SK-N-SH (cell line): ENCODE results near the gene PRR35.
A peak's percentile ranks its signal among the peaks of the same experiment; 100 is the strongest.

Experiments
- CHD2 ChIP-seq: fragments of 150-350 bp; IDR thresholded peaks from 2 replicates; pipeline ENCODE4 v1.6.1; 2018; ENCODE audit warnings: low read length; ENCODE audit not compliant: partially characterized antibody
- ELF1 ChIP-seq: IDR thresholded peaks from 2 replicates; pipeline ENCODE4 v1.4.0; 2012
- EP300 ChIP-seq, 2 experiments: IDR thresholded peaks; 2 replicates each; pipeline versions ENCODE4 v1.4.0 to v1.6.1; 2012; ENCODE audit warnings: borderline replicate concordance in 1 of 2, low read depth in 1 of 2, low read length in 1 of 2
- GATA2 ChIP-seq: sonication (generic); formaldehyde crosslinking; IDR thresholded peaks from 2 replicates; pipeline ENCODE4 v1.5.0; 2020; ENCODE audit warnings: mild to moderate bottlenecking, missing genetic modification reagents
- JUND ChIP-seq: IDR thresholded peaks from 2 replicates; pipeline ENCODE4 v1.4.0; 2012
- POLR2AphosphoS5 ChIP-seq: IDR thresholded peaks from 2 replicates; pipeline ENCODE4 v1.6.1; 2012; ENCODE audit warnings: low read depth, low read length
- RAD21 ChIP-seq: IDR thresholded peaks from 2 replicates; pipeline ENCODE4 v1.6.1; 2012; ENCODE audit warnings: mild to moderate bottlenecking, low read length
- TAF1 ChIP-seq: IDR thresholded peaks from 2 replicates; pipeline ENCODE4 v1.6.1; 2012; ENCODE audit warnings: low read depth, mild to moderate bottlenecking, low read length, moderate library complexity, borderline replicate concordance
- TF ChIP-seq, protein P1 (sequence below): fragments of 200-600 bp; sonication (generic); IDR thresholded peaks from 2 replicates; pipeline ENCODE4 v1.6.1; 2017; ENCODE audit warnings: antibody characterized with exemption, mild to moderate bottlenecking, moderate library complexity

DNA sequence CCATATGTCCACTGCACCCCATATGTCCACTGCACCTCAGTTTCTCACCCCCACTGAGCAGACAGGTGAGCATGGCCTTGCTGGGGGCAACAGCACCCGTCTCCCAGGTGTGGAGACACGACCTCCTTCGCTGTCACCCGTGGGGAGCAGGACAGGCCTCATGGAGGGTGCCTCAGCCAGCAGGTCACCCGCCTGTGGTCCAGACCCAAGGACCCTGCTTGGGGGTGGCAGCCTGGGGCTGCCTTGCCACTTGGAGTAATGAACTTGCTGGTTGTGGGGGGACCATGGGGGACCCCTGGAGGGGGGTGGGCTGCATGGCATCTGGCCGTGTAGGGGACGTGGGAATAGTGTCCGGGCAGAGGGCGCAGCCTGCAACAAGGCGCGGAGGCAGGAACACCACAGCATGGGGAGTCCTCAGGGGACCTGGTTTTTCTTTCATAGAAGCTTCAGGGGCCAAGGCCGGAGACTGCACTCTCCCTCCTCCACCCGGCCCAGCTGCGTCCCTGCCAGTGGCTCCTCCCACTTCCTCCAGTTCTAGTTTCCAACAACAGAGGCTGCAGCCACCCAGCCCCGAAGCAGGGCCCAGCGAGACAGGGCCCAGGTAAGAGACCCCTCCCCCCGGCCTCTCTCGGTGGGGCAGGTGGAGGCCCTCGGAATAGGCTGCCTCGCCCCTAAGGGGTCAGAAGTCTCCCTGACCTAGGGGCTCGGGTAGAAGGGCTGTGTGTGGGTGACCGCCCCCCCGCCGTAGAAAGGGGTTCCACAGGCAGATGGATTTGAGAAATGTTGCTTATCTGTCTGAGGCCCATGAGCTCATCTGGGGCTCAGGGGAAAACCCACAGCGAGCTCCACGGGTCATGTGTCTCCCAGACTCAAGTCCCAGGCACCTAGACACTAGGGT, 6.5 kb downstream of the PRR35 start, which contains the start of gene NHLRC4:
- TF ChIP-seq, protein P1, sequence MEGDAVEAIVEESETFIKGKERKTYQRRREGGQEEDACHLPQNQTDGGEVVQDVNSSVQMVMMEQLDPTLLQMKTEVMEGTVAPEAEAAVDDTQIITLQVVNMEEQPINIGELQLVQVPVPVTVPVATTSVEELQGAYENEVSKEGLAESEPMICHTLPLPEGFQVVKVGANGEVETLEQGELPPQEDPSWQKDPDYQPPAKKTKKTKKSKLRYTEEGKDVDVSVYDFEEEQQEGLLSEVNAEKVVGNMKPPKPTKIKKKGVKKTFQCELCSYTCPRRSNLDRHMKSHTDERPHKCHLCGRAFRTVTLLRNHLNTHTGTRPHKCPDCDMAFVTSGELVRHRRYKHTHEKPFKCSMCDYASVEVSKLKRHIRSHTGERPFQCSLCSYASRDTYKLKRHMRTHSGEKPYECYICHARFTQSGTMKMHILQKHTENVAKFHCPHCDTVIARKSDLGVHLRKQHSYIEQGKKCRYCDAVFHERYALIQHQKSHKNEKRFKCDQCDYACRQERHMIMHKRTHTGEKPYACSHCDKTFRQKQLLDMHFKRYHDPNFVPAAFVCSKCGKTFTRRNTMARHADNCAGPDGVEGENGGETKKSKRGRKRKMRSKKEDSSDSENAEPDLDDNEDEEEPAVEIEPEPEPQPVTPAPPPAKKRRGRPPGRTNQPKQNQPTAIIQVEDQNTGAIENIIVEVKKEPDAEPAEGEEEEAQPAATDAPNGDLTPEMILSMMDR, result no peak
- TF ChIP-seq JUND (no peak), POLR2AphosphoS5 (no peak), TAF1 (no peak), RAD21 (no peak), ELF1 (no peak), EP300 (IDR thresholded peaks at IDR 0.05; ENCODE audit: borderline replicate concordance in 1 of 2, low read depth in 1 of 2, low read length in 1 of 2) (no peak), GATA2 (CRISPR knock-in tag) (no peak), CHD2 (peak; percentile 58)
